Measurements from ENCODE around the gene LRRC14B.
"Not testable (repeated sequence)": the region's sequence is repeated elsewhere in the genome, so short reads cannot be mapped to it uniquely, and the experiment has no call there.

GRCh38 chr5:217494-218456 is 26.5 kb downstream of the LRRC14B start, which contains the start of the genes CCDC127 and SDHA:
- TF ChIP-seq CTCF (IDR thresholded peaks at IDR 0.05; ENCODE audit: insufficient read depth, low read depth, low read length); EZH2 (IDR thresholded peaks at IDR 0.05; ENCODE audit: insufficient read depth, low read length): not testable (repeated sequence)
